ENCODE data around the gene NDUFA13.
A peak's percentile ranks its signal among the peaks of the same experiment; 100 is the strongest.

Gene NDUFA13

GRCh38 chr19:19554074-19555023 is 38.3 kb downstream of the NDUFA13 start:
- Histone ChIP-seq H4K20me1 (ENCODE audit: low read depth, low read length) (no peaks in the 10 kb centered on the region), H3F3A (ENCODE audit: insufficient read depth) (no peaks in the 10 kb centered on the region), H3K79me2 (ENCODE audit: insufficient read depth, low read length) (no peaks in the 10 kb centered on the region), H3K36me3 (ENCODE audit: low read length) (no peaks in the 10 kb centered on the region), H3K4me2 (ENCODE audit: low read depth, low read length, poor library complexity, severe bottlenecking) (no peak overlapping the region), H3K9ac (ENCODE audit: low read length) (no peak overlapping the region), H2AFZ (ENCODE audit: low read depth, low read length, severe bottlenecking) (no peak overlapping the region), H3K9me3 (ENCODE audit: insufficient read depth, low read length) (no peaks in the 10 kb centered on the region), H3K27me3 (ENCODE audit: low read length) (no peaks in the 10 kb centered on the region), H3K9me2 (replicated peaks; ENCODE audit: insufficient read depth, low read length) (no peaks in the 10 kb centered on the region), H3K4me3 (ENCODE audit: insufficient read depth, low read length, poor library complexity, severe bottlenecking) (no peak overlapping the region), H3K27ac (ENCODE audit: low read depth, low read length) (no peak overlapping the region)
- TF ChIP-seq EZH2phosphoT487 (conservative IDR thresholded peaks at IDR 0.05; ENCODE audit: low read length) (no peak), CTCF (IDR thresholded peaks at IDR 0.05; ENCODE audit: insufficient read depth, low read length, poor library complexity, severe bottlenecking) (peak; percentile 79)

GRCh38 chr19:19558055-19558454 is 42.0 kb downstream of the NDUFA13 start:
- Histone ChIP-seq H2AFZ (ENCODE audit: low read depth, low read length, severe bottlenecking) (no peak overlapping the region), H3K9ac (ENCODE audit: low read length) (no peak overlapping the region), H3K9me3 (ENCODE audit: insufficient read depth, low read length) (no peaks in the 10 kb centered on the region), H3K27ac (ENCODE audit: low read depth, low read length) (no peak overlapping the region), H3K4me2 (ENCODE audit: low read depth, low read length, poor library complexity, severe bottlenecking) (no peak overlapping the region), H3K79me2 (ENCODE audit: insufficient read depth, low read length) (no peaks in the 10 kb centered on the region), H3K9me2 (replicated peaks; ENCODE audit: insufficient read depth, low read length) (no peaks in the 10 kb centered on the region), H3K27me3 (ENCODE audit: low read length) (no peaks in the 10 kb centered on the region), H4K20me1 (ENCODE audit: low read depth, low read length) (no peaks in the 10 kb centered on the region), H3K4me3 (ENCODE audit: insufficient read depth, low read length, poor library complexity, severe bottlenecking) (no peak overlapping the region), H3F3A (ENCODE audit: insufficient read depth) (no peaks in the 10 kb centered on the region), H3K36me3 (ENCODE audit: low read length) (no peaks in the 10 kb centered on the region)
- TF ChIP-seq EZH2phosphoT487 (conservative IDR thresholded peaks at IDR 0.05; ENCODE audit: low read length) (no peak), CTCF (IDR thresholded peaks at IDR 0.05; ENCODE audit: insufficient read depth, low read length, poor library complexity, severe bottlenecking) (no peak)

- Histone ChIP-seq H3K27ac (ENCODE audit: low read depth, low read length) (no peak overlapping the region), H3K9ac (ENCODE audit: low read length) (no peak overlapping the region), H3F3A (ENCODE audit: insufficient read depth) (no peaks in the 10 kb centered on the region), H3K79me2 (ENCODE audit: insufficient read depth, low read length) (no peaks in the 10 kb centered on the region), H3K4me2 (ENCODE audit: low read depth, low read length, poor library complexity, severe bottlenecking) (no peak overlapping the region), H3K4me3 (ENCODE audit: insufficient read depth, low read length, poor library complexity, severe bottlenecking) (no peak overlapping the region), H4K20me1 (ENCODE audit: low read depth, low read length) (no peaks in the 10 kb centered on the region), H3K9me3 (ENCODE audit: insufficient read depth, low read length) (no peaks in the 10 kb centered on the region), H3K36me3 (ENCODE audit: low read length) (no peaks in the 10 kb centered on the region), H3K27me3 (ENCODE audit: low read length) (no peaks in the 10 kb centered on the region), H3K9me2 (replicated peaks; ENCODE audit: insufficient read depth, low read length) (no peaks in the 10 kb centered on the region), H2AFZ (ENCODE audit: low read depth, low read length, severe bottlenecking) (no peak overlapping the region)
- TF ChIP-seq EZH2phosphoT487 (conservative IDR thresholded peaks at IDR 0.05; ENCODE audit: low read length) = no peak
- no peak for TF ChIP-seq CTCF (IDR thresholded peaks at IDR 0.05; ENCODE audit: insufficient read depth, low read length, poor library complexity, severe bottlenecking)
Observed at GRCh38 chr19:19558636-19559035, 42.6 kb downstream of the NDUFA13 start.
